H1 (cell line): Measurements from ENCODE around the gene RAET1L. TPM values are rescaled to one million over a fixed set of nuclear protein-coding genes. Genes with fewer than 3 reads are reported as not detected.

Experiments used
- CTCF ChIA-PET: fragments of 300-600 bp; sonication (Branson Sonifier 250); formaldehyde crosslinking; loops from one replicate; lab custom pipeline; 2021; ENCODE audit not compliant: partially characterized antibody; lab: Charles Lee
- POLR2A ChIA-PET: fragments of 300-600 bp; sonication (Branson Sonifier 250); formaldehyde crosslinking; loops from one replicate; lab custom pipeline; 2021; ENCODE audit warnings: inconsistent platforms; ENCODE audit not compliant: partially characterized antibody; lab: Charles Lee
- DNase-seq, 2 experiments: peaks; one replicate each; pipeline versions ENCODE4 v3.0.0 to v3.0.0-alpha.2; 2010 to 2022; ENCODE audit warnings: low spot score in 2 of 2, low read depth in 1 of 2, mixed read lengths in 1 of 2
- FAIRE-seq: peaks from 2 replicates; lab custom pipeline; 2011; peaks lifted over from hg19 to GRCh38; lab: Jason Lieb, UNC
- H2AFZ ChIP-seq: 2 replicates; pipeline ENCODE4 v1.8.1; 2012; ENCODE audit warnings: low read length, inconsistent platforms
- H2AK5ac ChIP-seq: 2 replicates; pipeline ENCODE4 v1.6.1; 2013; ENCODE audit warnings: low read depth, low read length
- H2BK120ac ChIP-seq: replicated peaks from 2 replicates; pipeline ENCODE3; 2013; ENCODE audit warnings: low read depth, low read length, inconsistent platforms
- H2BK12ac ChIP-seq: 2 replicates; pipeline ENCODE4 v1.6.1; 2013; ENCODE audit warnings: low read depth, low read length
- H2BK15ac ChIP-seq: 2 replicates; pipeline ENCODE4 v1.6.1; 2013; ENCODE audit warnings: low read length
- H2BK20ac ChIP-seq: 2 replicates; pipeline ENCODE4 v1.6.1; 2013; ENCODE audit warnings: low read length
- H2BK5ac ChIP-seq: 2 replicates; pipeline ENCODE4 v1.6.1; 2013; ENCODE audit warnings: low read depth, low read length
- H3K14ac ChIP-seq: 2 replicates; pipeline ENCODE4 v1.6.1; 2013; ENCODE audit warnings: inconsistent platforms; ENCODE audit not compliant: insufficient read length
- H3K18ac ChIP-seq: 2 replicates; pipeline ENCODE4 v1.6.1; 2013; ENCODE audit warnings: low read length; ENCODE audit errors: extremely low read depth
- H3K23ac ChIP-seq: 2 replicates; pipeline ENCODE4 v1.6.1; 2013; ENCODE audit warnings: inconsistent platforms; ENCODE audit not compliant: insufficient read length
- H3K23me2 ChIP-seq: 2 replicates; pipeline ENCODE4 v1.6.1; 2013; ENCODE audit warnings: low read depth, low read length
- H3K27ac ChIP-seq: 2 replicates; pipeline ENCODE4 v1.6.1; 2011; ENCODE audit warnings: low read depth, low read length, inconsistent platforms
- H3K27me3 ChIP-seq, 4 experiments: replicated peaks in 1 of 4; 1 replicate in 1 of 4; 2 replicates in 3 of 4; pipeline versions ENCODE4 v1.6.1 to v1.8.1; 2011 to 2013; ENCODE audit warnings: low read length in 3 of 4, mild to moderate bottlenecking in 3 of 4, inconsistent platforms in 2 of 4, mixed read lengths in 2 of 4, moderate library complexity in 1 of 4; ENCODE audit not compliant: control insufficient read depth in 3 of 4, insufficient read depth in 3 of 4; ENCODE audit errors: extremely low read depth in 1 of 4
- H3K36me3 ChIP-seq, 4 experiments: 2 replicates each; pipeline versions ENCODE4 v1.6.1 to v1.8.1; 2011 to 2013; ENCODE audit warnings: mild to moderate bottlenecking in 4 of 4, low read length in 3 of 4, moderate library complexity in 2 of 4, control low read depth in 1 of 4, inconsistent platforms in 1 of 4; ENCODE audit not compliant: insufficient read depth in 4 of 4, control insufficient read depth in 2 of 4
- H3K4ac ChIP-seq: replicated peaks from 2 replicates; pipeline ENCODE3; 2013; ENCODE audit warnings: low read length, low read depth, mixed read lengths, inconsistent platforms; ENCODE audit not compliant: insufficient read length
- H3K4me1 ChIP-seq, 4 experiments: replicated peaks in 1 of 4; 1 replicate in 1 of 4; 2 replicates in 3 of 4; pipeline versions ENCODE4 v1.6.1 to v1.8.1; 2011 to 2013; ENCODE audit warnings: low read length in 3 of 4, inconsistent platforms in 2 of 4, mixed read lengths in 1 of 4; ENCODE audit not compliant: insufficient read depth in 4 of 4, control insufficient read depth in 3 of 4
- H3K4me2 ChIP-seq, 2 experiments: 2 replicates each; pipeline versions ENCODE4 v1.6.1 to v1.8.1; 2011 to 2013; ENCODE audit warnings: low read depth in 2 of 2, low read length in 2 of 2, control low read depth in 1 of 2, inconsistent platforms in 1 of 2, mild to moderate bottlenecking in 1 of 2; ENCODE audit not compliant: insufficient read depth in 1 of 2
- H3K4me3 ChIP-seq, 4 experiments: fragments of 200-600, 300-600 bp in 1 of 4; sonication (generic), shearing (Covaris generic), sonication (Bioruptor Twin) in 1 of 4; 2 replicates each; pipeline versions ENCODE4 v1.5.1 to v1.8.1; 2011 to 2016; ENCODE audit warnings: low read length in 4 of 4, low read depth in 3 of 4, control low read depth in 2 of 4, inconsistent platforms in 2 of 4, mild to moderate bottlenecking in 2 of 4, mixed read lengths in 1 of 4, moderate library complexity in 1 of 4; ENCODE audit not compliant: insufficient read depth in 2 of 4; ENCODE audit errors: extremely low read depth in 1 of 4
- H3K56ac ChIP-seq: replicated peaks from 2 replicates; pipeline ENCODE3; 2013; ENCODE audit warnings: low read depth, mild to moderate bottlenecking, mixed read lengths, low read length, inconsistent platforms; ENCODE audit not compliant: insufficient read length
- H3K79me1 ChIP-seq: 2 replicates; pipeline ENCODE4 v1.6.1; 2013; ENCODE audit warnings: low read depth, low read length, control low read depth
- H3K79me2 ChIP-seq, 2 experiments: 2 replicates each; pipeline versions ENCODE4 v1.6.1 to v1.8.1; 2012 to 2013; ENCODE audit warnings: low read length in 2 of 2, mild to moderate bottlenecking in 2 of 2, inconsistent platforms in 1 of 2; ENCODE audit not compliant: insufficient read depth in 2 of 2, control insufficient read depth in 1 of 2
- H3K9ac ChIP-seq, 4 experiments: replicated peaks in 1 of 4; 1 replicate in 1 of 4; 2 replicates in 3 of 4; pipeline versions ENCODE4 v1.6.1 to v1.8.1; 2011 to 2013; ENCODE audit warnings: low read depth in 3 of 4, low read length in 3 of 4, control low read depth in 2 of 4, mild to moderate bottlenecking in 2 of 4, moderate library complexity in 2 of 4, inconsistent platforms in 1 of 4; ENCODE audit errors: extremely low read depth in 1 of 4
- H3K9me3 ChIP-seq, 2 experiments: 2 replicates each; pipeline versions ENCODE4 v1.6.1 to v1.8.1; 2012 to 2013; ENCODE audit warnings: mild to moderate bottlenecking in 2 of 2, moderate library complexity in 2 of 2, control low read depth in 1 of 2, inconsistent platforms in 1 of 2, low read depth in 1 of 2, low read length in 1 of 2, mixed read lengths in 1 of 2; ENCODE audit not compliant: insufficient read depth in 2 of 2
- H4K20me1 ChIP-seq, 2 experiments: replicated peaks in 1 of 2; 2 replicates each; pipeline versions ENCODE3 to v1.8.1; 2011 to 2013; ENCODE audit warnings: inconsistent platforms in 2 of 2, low read length in 2 of 2, mild to moderate bottlenecking in 1 of 2; ENCODE audit not compliant: insufficient read depth in 2 of 2, control insufficient read depth in 1 of 2
- H4K5ac ChIP-seq: 2 replicates; pipeline ENCODE4 v1.6.1; 2013; ENCODE audit warnings: low read length, low read depth, mixed read lengths, inconsistent platforms; ENCODE audit not compliant: insufficient read length
- H4K8ac ChIP-seq: 2 replicates; pipeline ENCODE4 v1.8.0; 2013; ENCODE audit warnings: mild to moderate bottlenecking, moderate library complexity, low read length, inconsistent platforms; ENCODE audit not compliant: insufficient read depth; ENCODE audit errors: extremely low read depth
- H4K91ac ChIP-seq: replicated peaks from 2 replicates; pipeline ENCODE3; 2013; ENCODE audit warnings: low read length, mixed read lengths, inconsistent platforms; ENCODE audit not compliant: insufficient read length
- BACH1 ChIP-seq: IDR thresholded peaks from 2 replicates; pipeline ENCODE4 v1.6.1; 2012; ENCODE audit warnings: low read length, improper control_type of control experiment
- BRCA1 ChIP-seq: IDR thresholded peaks from 2 replicates; pipeline ENCODE4 v1.6.1; 2012; ENCODE audit warnings: low read depth, low read length, improper control_type of control experiment
- EGR1 ChIP-seq: IDR thresholded peaks from 2 replicates; pipeline ENCODE4 v1.6.1; 2011; ENCODE audit warnings: low read depth, low read length, borderline replicate concordance
- GABPA ChIP-seq: IDR thresholded peaks from 2 replicates; pipeline ENCODE4 v1.6.1; 2011; ENCODE audit warnings: mild to moderate bottlenecking, low read length, moderate library complexity, borderline replicate concordance; ENCODE audit not compliant: insufficient read depth
- MAFK ChIP-seq: IDR thresholded peaks from 2 replicates; pipeline ENCODE4 v1.6.1; 2012; ENCODE audit warnings: low read depth, mild to moderate bottlenecking, improper control_type of control experiment, low read length
- POLR2AphosphoS5 ChIP-seq: IDR thresholded peaks from 2 replicates; pipeline ENCODE4 v1.6.1; 2011; ENCODE audit warnings: low read depth, low read length
- RXRA ChIP-seq: IDR thresholded peaks from 2 replicates; pipeline ENCODE4 v1.6.1; 2011; ENCODE audit warnings: low read depth, mild to moderate bottlenecking, low read length, moderate library complexity; ENCODE audit not compliant: insufficient read depth
- SIX5 ChIP-seq: IDR thresholded peaks from 2 replicates; pipeline ENCODE4 v1.6.1; 2011; ENCODE audit warnings: mild to moderate bottlenecking, low read depth, low read length
- SP1 ChIP-seq: IDR thresholded peaks from 2 replicates; pipeline ENCODE4 v1.6.1; 2011; ENCODE audit warnings: low read depth, low read length
- YY1 ChIP-seq: IDR thresholded peaks from 2 replicates; pipeline ENCODE4 v1.6.1; 2011; ENCODE audit warnings: low read depth, mild to moderate bottlenecking, low read length
- WGBS, 2 experiments: shearing (Covaris generic) in 1 of 2; methylation state at CpG; one replicate each; pipeline versions ENCODE4 v1.1.6 to v1.1.7; 2013 to 2015; ENCODE audit warnings: low lambda C conversion rate in 2 of 2, mixed read lengths in 2 of 2, inconsistent platforms in 1 of 2, low coverage in 1 of 2, missing lambda C conversion rate in 1 of 2; ENCODE audit not compliant: insufficient replicate concordance in 2 of 2, insufficient coverage in 1 of 2, insufficient read length in 1 of 2; ENCODE audit errors: extremely low coverage in 1 of 2, missing lambda C conversion rate in 1 of 2; 5-methylcytosine and 5-hydroxymethylcytosine counted together
- polyA plus RNA-seq, 7 experiments: library from polyadenylated mRNA; depleted of rRNA in 3 of 7; stranded (reverse) in 5 of 7; unstranded in 2 of 7; fragments of >200 nt in 5 of 7; fragments of 200-250 nt in 2 of 7; gene quantifications; 1 replicate in 5 of 7; 2 replicates in 1 of 7; 4 replicates in 1 of 7; pipeline versions ENCODE4 v1.2.1 to v1.2.3, GENCODE V29; 2011 to 2013; ENCODE audit warnings: missing spikeins in 2 of 7, mixed read lengths in 2 of 7
- total RNA-seq: library from RNA; stranded (reverse); fragmentation: NEBNext Ultra II Directional; extraction: Animal tissue kit (Norgen Biotek cat#: 25700); gene quantifications from 2 replicates; pipeline ENCODE4 v1.2.1, GENCODE V29; 2021

RAET1L gene
- total and polyA plus RNA-seq, 2 of the 8 experiments (the other 6 are each of a cell fraction or from before 2014, with no cell fraction given), result not detected

- no peak overlapping the region for H3K23ac ChIP-seq
- no peak overlapping the region for H2BK12ac ChIP-seq
- H3K4ac ChIP-seq, result no peak overlapping the region
- H4K91ac ChIP-seq, result no peak overlapping the region
- ChIA-PET POLR2A (no interaction called here), CTCF (interaction anchor here (0.8 to 1.7 kb wide), 3 partner anchors 14 to 197 kb away, joined by 3 to 8 read pairs (median 3); no protein-coding TSS in a partner anchor)
- H3K27me3 ChIP-seq, result peaks cover 3 to 29% (median 25%) of the 10 kb centered on the region in 4 experiments
- H3K23me2 ChIP-seq, result no peaks in the 10 kb centered on the region; the same call in 1 of the 2 replicates
- no peaks in the 10 kb centered on the region for H3K36me3 ChIP-seq
- no peak overlapping the region; the same call in 1 of the 2 replicates for H4K8ac ChIP-seq
- H3K4me2 ChIP-seq, result no peak overlapping the region
- H2AFZ ChIP-seq, result no peak overlapping the region
- no peak overlapping the region for H3K18ac ChIP-seq
- no peak overlapping the region for H3K4me3 ChIP-seq
- H3K79me2 ChIP-seq, result no peaks in the 10 kb centered on the region
- 0 out of 2 replicates have a peak overlapping the region, but pooled peaks have one; percentile 11 for H2BK15ac ChIP-seq
- no peak overlapping the region for H2BK20ac ChIP-seq
- no peak overlapping the region for H2AK5ac ChIP-seq
- H3K56ac ChIP-seq, result no peak overlapping the region
- TF ChIP-seq YY1 (no peak), BACH1 (no peak), RXRA (no peak), POLR2AphosphoS5 (no peak), GABPA (no peak), EGR1 (no peak), BRCA1 (no peak), MAFK (no peak), SIX5 (no peak), SP1 (no peak)
- TF ChIP-seq, all 59 proteins: peak for 0
- H3K14ac ChIP-seq, result no peak overlapping the region
- no peaks in the 10 kb centered on the region for H3K79me1 ChIP-seq
- no peaks in the 10 kb centered on the region for H4K20me1 ChIP-seq
- no peak for FAIRE-seq
- H3K9ac ChIP-seq, result no peak overlapping the region
- no peak overlapping the region for H4K5ac ChIP-seq
- H3K9me3 ChIP-seq, result no peaks in the 10 kb centered on the region
- no peak for DNase-seq
- H2BK5ac ChIP-seq, result no peak overlapping the region
- H3K27ac ChIP-seq, result no peak overlapping the region
- WGBS, 2 experiments, result 84% methylated on average over 3 of the region's 3 CpGs; no CpG with 5 or more reads in 1 of the 2 experiments
- peaks cover 0 to 6% (median 1%) of the 10 kb centered on the region in 4 experiments; a peak in 3 of 7 replicates for H3K4me1 ChIP-seq
- no peak overlapping the region for H2BK120ac ChIP-seq
These were observed 5.3 kb upstream of the RAET1L start for GRCh38 chr6:150030611-150031010.
